HG02571 (cell line): ENCODE results near the gene GDPD2.

Experiments
- ATAC-seq: cut with Tn5 transposase; IDR thresholded peaks from one replicate; pipeline ENCODE4 v1.9.1; 2021; ENCODE audit warnings: mild to moderate bottlenecking, moderate library complexity; ENCODE audit not compliant: unreplicated experiment

Gene GDPD2

DNA sequence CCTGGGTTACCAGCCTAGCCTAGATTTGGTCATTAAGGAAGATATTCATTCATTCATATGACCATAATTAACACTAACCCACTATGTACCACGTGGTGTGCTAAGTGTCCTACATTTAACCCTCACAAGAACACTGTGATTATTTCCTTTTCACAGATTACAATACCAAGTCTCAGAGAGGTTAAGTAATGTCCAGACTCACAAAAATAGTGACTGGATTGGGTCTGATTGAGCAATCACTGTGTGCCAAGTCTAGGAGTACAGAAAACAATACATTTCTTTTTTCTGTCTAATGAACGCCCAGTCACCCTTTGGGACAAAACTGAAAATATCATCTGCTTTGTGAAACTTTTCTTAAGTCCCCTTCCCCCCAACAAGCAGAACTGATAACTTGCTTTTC lies 13.9 kb downstream of the GDPD2 start:
- no peak for ATAC-seq

DNA sequence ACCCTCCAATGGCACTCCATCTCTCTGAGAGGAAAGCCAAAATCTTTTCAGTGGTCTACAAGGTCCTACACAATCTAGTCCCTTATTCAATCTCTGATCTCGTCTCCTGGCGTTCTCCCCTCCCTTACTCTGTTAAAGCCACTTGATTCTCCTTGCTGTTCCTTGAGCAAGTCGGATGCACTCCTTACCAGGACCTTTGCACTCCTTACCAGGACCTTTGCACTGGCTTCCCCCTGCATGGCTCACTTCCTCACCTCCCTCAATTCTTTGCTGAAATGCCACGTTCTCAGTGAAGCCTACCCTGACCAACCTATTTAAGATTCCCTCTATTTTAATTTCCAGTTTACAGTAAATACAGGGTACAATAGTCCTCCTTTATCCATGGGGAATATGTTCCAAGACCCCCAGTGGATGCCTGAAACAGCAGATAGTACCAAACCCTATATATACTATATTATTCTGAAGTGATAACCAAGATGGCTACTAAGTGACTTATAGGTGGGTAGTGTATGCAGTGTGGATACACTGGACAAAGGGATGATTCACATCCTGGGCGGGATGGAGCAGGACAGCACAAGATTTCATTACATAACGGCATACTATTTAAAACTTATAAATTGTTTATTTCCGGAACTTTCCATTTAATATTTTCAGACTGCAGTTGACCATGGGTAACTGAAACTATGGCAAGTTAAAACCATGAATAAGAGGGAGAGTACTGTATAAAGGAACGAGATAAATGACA lies 15.0 kb downstream of the GDPD2 start:
- ATAC-seq: no peak

DNA sequence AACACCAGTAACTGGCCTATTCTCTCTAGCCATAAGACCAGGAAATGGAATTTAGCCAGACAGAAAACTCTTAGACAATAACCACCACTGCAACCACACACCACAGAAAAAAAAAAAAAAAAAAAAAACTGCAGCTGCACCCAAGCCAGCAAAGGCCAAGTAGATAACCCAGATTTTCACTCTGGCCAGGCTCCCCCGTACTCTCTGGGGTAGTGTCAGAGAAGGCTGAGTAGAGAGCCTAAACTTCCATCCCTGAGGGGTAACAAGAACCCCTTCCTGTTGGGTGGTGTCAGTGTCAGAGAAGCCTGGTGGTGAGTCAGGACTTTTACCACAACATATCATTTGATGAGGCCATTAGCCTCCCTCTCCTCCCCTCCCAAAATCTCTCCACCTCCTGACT lies 15.9 kb downstream of the GDPD2 start:
- no peak for ATAC-seq

DNA sequence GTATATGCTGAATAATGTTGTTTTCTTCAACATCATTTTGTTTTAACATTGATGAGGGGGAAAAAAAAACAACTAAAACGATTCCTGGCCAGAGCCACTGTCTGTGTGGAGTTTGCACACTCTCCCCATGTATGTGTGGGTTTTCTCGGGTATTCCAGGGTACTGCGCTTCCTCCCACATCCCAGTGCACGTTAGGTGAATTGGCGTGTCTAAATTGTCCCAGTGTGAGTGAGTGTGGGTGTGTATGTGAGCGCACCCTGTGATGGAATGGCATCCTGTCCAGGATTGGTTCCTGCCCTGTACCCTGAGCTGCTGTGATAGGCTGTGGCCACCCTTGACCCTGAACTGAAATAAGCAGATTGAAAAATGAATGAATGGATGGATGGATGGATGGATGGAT lies 19.1 kb downstream of the GDPD2 start:
- ATAC-seq: no peak

DNA sequence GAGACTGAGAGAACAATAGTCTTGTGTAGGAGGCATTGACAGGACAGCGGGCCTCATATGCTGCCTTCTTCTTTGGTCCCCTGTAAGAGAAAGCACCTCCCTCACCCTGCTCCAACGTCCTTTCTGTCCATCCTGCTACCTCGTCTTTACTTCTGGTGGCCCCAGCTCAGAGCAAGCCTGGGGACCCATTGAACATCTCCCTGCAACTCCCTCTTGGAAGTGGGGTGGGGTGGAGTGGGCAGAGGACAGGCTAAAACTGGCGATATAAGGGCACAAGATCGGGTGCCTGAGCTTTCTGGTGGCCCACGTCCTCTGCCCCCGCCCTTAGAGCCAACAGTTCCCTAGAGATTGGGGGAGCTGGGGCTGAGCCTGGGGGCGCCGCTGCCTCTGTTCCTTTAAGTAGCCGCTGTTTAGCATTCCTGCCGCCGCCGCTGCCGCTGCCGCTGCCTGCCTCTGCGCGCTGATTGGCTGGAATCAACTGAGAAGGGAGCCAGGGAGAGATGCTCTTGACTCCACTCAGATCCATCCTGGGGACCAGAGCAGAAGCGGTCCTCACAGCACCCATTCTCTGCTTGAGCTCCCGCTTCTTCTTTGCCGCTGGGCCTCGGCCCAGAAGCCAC lies 21.3 kb downstream of the GDPD2 start, which contains the start of gene DLG3:
TSS of gene DLG3 (plus strand) at position 510 of the 620 bp plus-strand sequence. CDS start 367 bp downstream, outside the sequence.
- ATAC-seq: no peak

DNA sequence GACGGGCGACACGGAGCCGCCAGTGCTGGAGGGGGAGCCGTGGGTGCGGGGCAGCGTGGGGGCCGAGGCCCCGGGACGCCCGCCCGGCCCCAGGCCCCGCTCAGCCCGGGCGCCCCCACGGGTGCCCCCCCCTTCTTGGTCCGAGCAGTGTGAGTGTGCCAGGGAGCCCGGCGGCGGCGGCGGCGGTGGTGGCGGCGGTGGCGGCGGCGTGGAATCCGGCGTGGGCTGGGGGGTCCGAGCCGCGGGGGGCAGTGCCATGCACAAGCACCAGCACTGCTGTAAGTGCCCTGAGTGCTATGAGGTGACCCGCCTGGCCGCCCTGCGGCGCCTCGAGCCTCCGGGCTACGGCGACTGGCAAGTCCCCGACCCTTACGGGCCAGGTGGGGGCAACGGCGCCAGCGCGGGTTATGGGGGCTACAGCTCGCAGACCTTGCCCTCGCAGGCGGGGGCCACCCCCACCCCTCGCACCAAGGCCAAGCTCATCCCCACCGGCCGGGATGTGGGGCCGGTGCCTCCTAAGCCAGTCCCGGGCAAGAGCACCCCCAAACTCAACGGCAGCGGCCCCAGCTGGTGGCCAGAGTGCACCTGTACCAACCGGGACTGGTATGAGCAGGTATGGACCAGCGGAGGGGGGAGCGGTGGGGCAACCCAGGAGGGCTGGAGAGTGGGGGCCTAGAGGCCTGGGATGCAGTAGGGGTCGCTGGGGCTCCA lies 22.0 kb downstream of the GDPD2 start:
- ATAC-seq: no peak

DNA sequence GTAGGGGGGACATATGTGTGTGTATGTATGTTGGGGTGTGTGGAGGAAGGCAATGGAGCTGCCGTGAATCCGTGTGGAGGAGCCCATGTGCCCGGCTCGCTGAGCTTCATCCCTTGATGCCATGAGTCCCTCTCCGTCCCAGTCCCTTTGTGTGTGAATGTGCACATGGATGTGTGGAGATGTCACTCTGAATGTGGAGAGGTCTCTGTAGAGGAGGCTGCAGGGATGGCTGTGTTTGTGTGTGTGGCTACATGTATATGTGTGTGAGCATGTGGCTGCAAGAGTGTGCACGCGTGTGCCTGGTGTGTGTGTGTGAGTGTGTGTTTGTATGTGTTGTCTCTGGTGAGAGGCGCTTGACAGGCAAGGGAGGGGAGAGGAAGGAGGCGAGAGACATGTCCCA lies 22.8 kb downstream of the GDPD2 start:
- ATAC-seq: no peak

DNA sequence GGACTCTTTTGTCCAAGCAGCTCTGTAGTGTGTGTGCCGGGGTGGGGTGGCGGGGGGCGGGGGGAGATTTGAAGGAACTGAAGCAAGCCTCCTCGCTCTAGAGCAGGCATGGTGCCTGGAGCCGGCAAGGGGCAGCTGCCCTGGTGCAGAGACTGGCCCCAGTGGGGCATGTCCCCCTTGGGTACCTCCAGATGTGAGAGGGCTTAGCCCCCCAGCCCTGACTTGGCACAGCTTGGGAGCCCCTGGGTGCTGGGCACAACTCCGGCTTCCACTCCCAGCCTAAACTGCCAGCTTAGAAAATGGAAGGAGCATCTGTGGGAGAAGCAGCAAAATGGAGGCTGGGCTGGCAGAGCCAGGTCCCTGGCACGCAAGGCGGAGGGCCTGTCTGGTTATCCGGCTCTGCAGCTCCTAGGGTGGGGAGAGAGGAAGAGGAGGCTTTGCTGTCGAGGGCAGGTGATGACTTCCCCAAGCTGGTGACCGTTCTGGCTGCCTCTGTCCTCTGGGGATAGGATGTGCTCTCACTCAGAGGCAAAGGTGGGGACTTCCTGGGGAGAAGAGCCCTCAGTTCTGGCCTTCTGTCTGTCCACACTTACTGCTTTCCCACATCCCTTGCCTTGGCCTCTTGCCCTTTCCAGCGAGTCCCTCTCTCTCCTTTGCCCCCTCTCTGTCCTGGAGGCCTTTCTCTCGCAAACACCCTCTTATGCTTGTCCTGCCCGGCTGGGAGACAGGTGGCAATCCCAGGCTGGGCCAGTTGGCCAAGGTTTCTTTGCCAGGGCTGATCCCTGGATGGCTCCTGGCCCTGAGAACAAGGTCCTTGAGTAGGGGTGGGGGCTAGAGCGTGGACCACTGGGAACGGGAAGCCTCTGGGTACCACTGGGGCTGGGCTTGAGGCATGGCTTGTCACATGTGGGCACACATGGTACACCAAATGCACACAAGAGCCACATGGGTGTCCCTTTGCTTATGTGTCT lies 23.6 kb downstream of the GDPD2 start:
- no peak for ATAC-seq

DNA sequence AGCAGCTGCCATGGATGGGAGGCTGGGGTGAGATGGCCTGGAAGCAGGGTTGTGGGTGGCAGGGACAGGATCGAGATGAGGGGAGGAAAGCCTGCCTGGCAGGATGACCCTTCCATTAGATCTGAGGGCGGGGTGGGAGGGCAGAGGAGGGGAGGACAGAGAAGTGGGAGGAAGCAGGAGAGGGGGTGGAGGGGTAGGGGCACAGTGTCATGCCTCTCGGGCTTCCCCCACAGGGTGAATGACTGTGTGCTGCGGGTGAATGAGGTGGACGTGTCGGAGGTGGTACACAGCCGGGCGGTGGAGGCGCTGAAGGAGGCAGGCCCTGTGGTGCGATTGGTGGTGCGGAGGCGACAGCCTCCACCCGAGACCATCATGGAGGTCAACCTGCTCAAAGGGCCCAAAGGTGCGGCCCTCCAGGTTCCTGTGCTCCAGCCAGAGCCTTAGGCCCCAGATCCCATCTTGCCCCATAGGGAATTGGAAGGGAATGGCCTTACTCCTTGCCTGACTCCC lies 26.4 kb downstream of the GDPD2 start:
- no peak for ATAC-seq

DNA sequence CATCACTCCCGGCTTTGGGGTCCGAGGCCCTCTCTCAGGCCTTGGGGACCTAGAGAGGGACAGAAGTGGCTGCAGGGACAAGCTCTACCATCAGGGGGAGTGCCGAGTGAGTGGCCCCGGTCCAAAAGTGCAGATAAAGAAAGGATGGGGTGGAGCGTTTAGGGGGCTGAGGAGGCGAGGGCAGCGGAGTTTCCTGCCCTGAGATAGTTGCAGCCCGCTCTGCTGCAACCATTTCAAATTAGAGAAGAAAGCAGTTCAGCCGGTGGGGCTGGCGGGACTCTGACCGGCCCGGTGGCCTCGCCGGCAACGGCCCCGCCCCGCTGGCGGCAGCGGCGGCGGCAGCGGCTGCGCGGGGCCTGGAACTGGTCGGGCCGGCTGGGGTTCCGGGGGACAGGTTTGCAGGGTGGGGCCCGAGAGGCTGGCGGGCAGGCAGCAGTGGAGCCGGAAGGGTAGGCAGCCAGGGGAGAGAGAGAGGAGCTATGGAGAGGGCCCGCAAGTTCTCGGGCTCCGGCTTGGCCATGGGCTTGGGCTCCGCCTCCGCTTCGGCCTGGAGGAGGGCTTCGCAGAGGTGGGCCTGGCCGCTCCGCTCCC lies 29.1 kb downstream of the GDPD2 start:
- peak; percentile 46 for ATAC-seq

DNA sequence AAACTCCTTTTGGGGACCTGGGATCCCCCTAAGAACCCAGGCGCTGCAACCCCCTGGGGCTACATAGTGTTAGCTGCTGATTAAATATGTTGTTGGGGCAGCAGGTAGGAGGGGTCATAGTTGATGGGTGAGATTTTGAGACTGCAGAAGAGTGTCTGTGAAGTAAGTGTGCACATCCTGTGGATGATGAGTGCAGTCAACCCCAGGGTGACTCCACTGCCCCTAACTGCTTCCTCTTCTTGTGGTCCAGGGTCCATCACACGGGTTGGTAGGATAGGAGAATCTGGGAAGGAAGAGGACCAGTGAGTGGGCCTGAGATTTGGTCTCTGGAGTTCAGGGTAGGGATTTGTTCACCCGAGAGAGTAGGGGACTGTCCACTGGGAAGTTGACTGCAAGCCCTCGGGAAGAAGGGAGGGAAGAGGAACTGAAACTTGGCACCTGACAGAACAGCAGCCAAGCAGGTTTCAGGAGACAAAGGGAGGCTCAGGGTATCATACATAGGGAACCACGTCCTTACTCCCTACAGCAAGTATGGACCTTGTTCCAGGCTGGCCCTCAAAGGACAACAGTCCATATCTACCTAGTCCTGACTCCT lies 30.0 kb downstream of the GDPD2 start:
- no peak for ATAC-seq

DNA sequence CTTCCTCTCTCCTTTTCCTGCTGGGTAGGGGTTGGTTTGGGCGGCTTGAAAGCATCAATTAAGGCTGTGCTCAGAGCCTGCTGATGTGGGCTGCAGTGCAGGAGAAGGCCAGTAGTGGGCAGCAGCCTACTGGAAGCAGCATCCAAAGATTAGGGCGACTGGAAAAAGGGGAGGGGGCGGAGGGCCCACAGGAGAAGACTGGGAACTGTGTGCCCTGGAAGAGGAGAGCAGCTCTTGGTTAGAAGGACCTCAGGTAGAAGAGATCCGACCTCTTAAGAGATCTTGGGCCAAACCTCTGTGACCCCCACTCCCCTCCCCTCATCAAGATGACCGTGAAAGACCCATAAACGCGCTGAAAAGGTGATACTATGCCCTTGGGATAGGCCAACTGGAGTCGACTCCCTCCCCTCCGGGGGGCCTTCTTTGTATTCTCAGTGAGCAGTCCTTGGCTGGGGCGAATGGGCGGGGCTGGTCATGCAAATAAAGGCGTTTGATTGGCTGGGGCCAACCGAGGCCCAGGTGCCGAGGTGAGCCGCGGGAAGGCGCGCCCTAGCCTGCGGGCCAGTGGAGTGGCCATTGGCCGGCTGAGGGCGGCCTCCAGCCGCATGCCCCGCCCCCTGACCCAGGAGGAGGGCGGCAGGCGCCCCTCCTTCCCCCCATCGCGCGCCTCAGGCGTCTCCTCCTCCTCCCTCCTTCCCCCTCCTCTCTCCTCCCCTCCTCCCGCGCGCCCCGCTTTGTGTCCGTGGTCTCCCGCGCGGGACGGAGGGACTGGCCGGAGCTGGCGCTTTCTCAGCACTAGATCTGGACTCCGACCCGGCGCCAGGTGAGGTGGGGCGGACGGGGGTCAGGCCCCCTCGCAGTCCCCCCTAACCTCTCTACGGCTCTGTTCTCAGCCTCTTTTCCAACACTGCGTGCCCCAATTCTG lies 31.6 kb downstream of the GDPD2 start:
- peak; percentile 47 for ATAC-seq

DNA sequence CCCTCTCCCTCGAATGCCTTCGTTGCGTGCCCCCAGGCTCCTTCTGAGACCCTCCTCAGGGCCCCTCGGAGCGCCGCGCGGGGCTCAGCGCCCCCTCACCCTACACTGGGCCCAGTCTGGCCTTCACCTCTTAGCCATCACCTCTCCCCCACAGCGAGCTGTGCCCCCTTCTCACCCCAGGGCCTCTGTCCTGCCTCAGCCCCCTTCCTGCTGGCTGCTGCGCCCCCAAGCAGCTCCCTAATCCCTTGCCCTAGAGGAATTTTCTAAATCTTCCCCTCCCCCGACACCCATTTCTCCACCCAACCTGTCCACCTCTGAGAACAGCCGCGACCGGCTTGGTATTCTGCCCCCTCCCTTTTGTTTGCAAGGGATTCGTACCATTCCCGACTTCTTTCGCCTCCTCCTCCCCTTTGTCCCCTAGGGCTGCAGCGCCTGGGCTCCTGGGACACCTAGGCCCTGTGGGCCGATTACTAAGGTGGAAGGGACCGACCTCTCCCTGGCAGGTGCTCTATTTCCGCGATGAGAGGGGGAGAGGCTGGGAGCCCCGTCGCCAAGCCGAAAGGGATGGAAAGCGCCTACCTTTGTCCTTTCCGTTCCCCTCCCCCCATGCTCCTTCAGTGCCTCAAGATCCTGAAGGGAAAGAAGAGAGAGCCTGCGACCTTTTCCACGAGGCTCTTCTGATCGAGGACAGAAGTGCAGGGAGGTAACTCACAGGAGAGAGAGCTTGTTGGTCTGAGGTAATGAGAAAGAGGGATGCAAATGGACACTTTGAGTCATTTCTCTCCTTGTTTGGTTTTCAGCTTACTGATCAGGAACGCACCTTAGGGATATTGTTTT lies 32.5 kb downstream of the GDPD2 start:
- no peak for ATAC-seq

DNA sequence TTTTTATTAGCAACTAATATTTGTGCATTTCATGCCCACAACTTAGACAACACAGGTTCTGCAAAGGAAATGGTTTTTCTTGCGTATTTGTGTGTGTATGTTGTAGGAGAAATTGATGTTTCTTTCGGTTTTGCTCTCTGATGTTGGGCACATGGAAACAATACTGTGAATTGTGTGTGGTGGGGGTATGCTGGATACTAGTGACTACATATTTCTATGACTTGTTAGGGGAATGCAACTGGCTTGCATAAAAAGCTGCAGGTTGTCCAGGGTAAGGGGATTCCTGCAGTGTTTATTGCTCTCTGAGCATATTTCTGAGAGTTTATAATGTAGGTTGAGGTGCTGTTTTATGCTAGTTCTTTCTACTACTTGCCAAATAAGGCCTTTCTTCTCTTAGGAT lies 33.1 kb downstream of the GDPD2 start:
- ATAC-seq: no peak

DNA sequence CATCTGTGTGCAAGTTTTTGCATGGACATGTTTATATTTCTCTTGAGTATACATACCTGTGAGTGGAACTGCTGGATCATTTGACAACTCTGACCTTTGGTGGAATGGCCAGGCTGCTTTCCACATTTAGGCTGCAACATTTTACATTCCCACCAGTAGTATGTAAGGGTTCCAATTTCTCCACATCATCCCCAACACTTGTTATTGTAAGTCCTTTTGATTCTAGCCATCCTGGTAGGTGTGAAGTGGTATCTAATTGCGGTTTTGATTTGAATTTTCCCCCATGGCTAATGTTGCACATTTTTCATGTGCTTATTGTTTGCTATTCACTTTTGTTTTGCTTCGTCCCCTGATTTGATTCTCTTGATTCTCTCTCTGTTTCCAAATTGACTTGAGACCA lies 37.9 kb downstream of the GDPD2 start:
- no peak for ATAC-seq

DNA sequence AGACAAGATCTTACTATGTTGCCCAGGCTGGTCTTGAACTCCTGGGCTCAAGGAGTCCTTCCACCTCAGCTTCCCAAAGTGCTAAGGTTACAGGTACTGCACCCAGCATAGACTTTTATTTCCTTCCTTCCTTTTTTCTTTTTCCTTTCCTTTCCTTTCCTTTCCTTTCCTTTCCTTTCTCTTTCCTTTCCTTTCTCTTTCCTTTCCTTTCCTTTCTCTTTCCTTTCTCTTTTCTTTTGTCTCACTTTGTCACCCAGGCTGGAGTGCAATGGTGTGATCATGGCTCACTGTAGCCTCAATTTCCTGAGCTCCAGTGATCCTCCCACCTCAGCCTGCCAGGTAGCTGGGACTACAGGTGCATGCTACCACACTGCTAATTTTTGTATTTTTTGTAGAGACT lies 40.9 kb downstream of the GDPD2 start:
- ATAC-seq: no peak

DNA sequence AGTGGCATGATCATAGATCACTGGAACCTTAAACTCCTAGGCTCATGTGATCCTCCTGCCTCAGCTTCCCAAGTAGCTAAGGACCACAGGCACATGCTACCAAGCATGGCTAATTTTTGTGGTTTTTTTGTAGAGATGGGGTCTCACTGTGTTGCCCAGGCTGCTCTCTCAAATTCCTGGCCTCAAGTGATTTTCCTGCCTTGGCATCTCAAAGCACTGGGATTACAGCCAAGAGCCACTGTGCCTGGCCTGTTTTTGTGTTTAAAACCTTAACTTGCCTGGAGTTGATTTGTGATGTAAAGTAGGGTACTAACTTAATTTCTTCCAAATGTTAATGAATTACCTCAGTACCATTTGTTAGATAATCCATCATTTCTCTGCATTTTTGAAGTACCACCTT lies 43.9 kb downstream of the GDPD2 start:
- ATAC-seq: no peak

DNA sequence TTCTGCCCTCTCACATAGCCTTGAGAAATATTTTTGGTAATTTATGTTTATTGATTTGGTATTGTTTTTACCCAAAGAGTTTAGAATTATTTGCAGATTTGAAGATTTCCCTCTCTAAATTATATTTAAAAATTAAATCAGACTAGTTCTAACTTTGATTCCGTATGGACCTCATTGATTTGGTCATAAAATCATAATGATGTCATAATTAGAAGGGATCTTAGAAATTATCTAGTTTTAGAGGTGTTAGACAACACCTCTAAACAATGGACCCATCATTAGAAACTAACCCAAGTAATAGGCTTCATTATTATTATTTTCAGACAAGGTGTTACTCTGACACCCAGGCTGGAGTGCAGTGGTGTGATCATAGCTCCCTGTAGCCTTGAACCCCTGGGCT lies 45.6 kb downstream of the GDPD2 start:
- no peak for ATAC-seq
